GM12878 (cell line): ENCODE results near the gene PTPRN2.

Experiments used
- MXI1 ChIP-seq: fragments of 150-350 bp; IDR thresholded peaks from 2 replicates; pipeline ENCODE4 v1.6.1; 2011; ENCODE audit warnings: low read depth, mild to moderate bottlenecking, inconsistent platforms, low read length, improper control_type of control experiment
- NFIC ChIP-seq: IDR thresholded peaks from 2 replicates; pipeline ENCODE4 v1.6.1; 2012; ENCODE audit warnings: low read depth, mild to moderate bottlenecking, inconsistent platforms, low read length, moderate library complexity
- POLR2AphosphoS5 ChIP-seq: IDR thresholded peaks from 2 replicates; pipeline ENCODE4 v1.6.1; 2011; ENCODE audit warnings: mild to moderate bottlenecking, low read length, inconsistent platforms
- RAD51 ChIP-seq: fragments of 450-650 bp; IDR thresholded peaks from 2 replicates; pipeline ENCODE4 v1.6.1; 2016; ENCODE audit warnings: moderate library complexity, mild to moderate bottlenecking, inconsistent platforms
- RCOR1 ChIP-seq: conservative IDR thresholded peaks from 2 replicates; pipeline ENCODE4 v1.6.1; 2012; ENCODE audit warnings: low read depth, low read length, improper control_type of control experiment
- SMC3 ChIP-seq: IDR thresholded peaks from 2 replicates; pipeline ENCODE4 v1.6.1; 2011; ENCODE audit warnings: low read length, improper control_type of control experiment, borderline replicate concordance
- TAF1 ChIP-seq: IDR thresholded peaks from 2 replicates; pipeline ENCODE4 v1.6.1; 2011; ENCODE audit warnings: mild to moderate bottlenecking, low read depth, low read length, borderline replicate concordance
- TF ChIP-seq, protein P1 (sequence below), 3 experiments: IDR thresholded peaks in 2 of 3; conservative IDR thresholded peaks in 1 of 3; 2 replicates each; pipeline ENCODE4 v1.5.1; 2011; ENCODE audit warnings: low read depth in 3 of 3, low read length in 3 of 3, mild to moderate bottlenecking in 3 of 3, control low read depth in 2 of 3, moderate library complexity in 2 of 3, inconsistent platforms in 1 of 3, mixed read lengths in 1 of 3; ENCODE audit not compliant: control insufficient read depth in 2 of 3, insufficient read depth in 1 of 3; ENCODE audit errors: extremely low read depth in 1 of 3
- TF ChIP-seq, protein P2 (sequence below): IDR thresholded peaks from 2 replicates; pipeline ENCODE4 v1.6.1; 2012; ENCODE audit warnings: mild to moderate bottlenecking, low read depth, low read length

DNA sequence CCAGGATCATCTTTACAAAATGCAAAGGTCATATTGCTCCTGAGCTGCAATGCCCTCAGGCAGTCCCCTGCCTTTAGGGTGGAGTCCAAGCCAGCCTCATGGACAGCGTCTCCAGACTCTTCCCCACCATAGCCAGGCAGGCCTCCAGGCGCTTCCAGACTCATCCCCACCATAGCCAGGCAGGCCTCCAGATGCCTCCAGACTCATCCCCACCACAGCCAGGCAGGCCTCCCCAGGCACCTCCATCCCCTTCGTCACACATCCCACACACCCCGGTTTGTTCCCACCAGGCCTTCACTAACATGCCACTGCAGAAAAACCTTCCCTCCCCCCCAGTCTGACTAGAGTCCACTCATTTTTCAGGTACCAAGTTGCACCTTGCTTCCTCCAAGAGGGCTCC is 70.1 kb downstream of the PTPRN2 start:
- TF ChIP-seq TAF1 (no peak), RAD51 (no peak), POLR2AphosphoS5 (no peak), MXI1 (no peak), SMC3 (no peak), RCOR1 (no peak), NFIC (no peak)
- TF ChIP-seq, protein P1, sequence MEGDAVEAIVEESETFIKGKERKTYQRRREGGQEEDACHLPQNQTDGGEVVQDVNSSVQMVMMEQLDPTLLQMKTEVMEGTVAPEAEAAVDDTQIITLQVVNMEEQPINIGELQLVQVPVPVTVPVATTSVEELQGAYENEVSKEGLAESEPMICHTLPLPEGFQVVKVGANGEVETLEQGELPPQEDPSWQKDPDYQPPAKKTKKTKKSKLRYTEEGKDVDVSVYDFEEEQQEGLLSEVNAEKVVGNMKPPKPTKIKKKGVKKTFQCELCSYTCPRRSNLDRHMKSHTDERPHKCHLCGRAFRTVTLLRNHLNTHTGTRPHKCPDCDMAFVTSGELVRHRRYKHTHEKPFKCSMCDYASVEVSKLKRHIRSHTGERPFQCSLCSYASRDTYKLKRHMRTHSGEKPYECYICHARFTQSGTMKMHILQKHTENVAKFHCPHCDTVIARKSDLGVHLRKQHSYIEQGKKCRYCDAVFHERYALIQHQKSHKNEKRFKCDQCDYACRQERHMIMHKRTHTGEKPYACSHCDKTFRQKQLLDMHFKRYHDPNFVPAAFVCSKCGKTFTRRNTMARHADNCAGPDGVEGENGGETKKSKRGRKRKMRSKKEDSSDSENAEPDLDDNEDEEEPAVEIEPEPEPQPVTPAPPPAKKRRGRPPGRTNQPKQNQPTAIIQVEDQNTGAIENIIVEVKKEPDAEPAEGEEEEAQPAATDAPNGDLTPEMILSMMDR (IDR thresholded peaks at IDR 0.05 in 2 of 3, conservative IDR thresholded peaks at IDR 0.05 in 1 of 3; ENCODE audit: control insufficient read depth in 2 of 3, extremely low read depth in 1 of 3, insufficient read depth in 1 of 3, low read depth in 3 of 3, low read length in 3 of 3) = no peak
- TF ChIP-seq, protein P2, sequence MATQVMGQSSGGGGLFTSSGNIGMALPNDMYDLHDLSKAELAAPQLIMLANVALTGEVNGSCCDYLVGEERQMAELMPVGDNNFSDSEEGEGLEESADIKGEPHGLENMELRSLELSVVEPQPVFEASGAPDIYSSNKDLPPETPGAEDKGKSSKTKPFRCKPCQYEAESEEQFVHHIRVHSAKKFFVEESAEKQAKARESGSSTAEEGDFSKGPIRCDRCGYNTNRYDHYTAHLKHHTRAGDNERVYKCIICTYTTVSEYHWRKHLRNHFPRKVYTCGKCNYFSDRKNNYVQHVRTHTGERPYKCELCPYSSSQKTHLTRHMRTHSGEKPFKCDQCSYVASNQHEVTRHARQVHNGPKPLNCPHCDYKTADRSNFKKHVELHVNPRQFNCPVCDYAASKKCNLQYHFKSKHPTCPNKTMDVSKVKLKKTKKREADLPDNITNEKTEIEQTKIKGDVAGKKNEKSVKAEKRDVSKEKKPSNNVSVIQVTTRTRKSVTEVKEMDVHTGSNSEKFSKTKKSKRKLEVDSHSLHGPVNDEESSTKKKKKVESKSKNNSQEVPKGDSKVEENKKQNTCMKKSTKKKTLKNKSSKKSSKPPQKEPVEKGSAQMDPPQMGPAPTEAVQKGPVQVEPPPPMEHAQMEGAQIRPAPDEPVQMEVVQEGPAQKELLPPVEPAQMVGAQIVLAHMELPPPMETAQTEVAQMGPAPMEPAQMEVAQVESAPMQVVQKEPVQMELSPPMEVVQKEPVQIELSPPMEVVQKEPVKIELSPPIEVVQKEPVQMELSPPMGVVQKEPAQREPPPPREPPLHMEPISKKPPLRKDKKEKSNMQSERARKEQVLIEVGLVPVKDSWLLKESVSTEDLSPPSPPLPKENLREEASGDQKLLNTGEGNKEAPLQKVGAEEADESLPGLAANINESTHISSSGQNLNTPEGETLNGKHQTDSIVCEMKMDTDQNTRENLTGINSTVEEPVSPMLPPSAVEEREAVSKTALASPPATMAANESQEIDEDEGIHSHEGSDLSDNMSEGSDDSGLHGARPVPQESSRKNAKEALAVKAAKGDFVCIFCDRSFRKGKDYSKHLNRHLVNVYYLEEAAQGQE = no peak
